Activated CD4-positive, alpha-beta T cell treated with anti-CD3 and anti-CD28 coated beads, Interleukin-2, amount 50 U/mL, for 16 hours (primary cell): ENCODE measurements around the gene NFE2L3.
"Not testable (repeated sequence)": the region's sequence is repeated elsewhere in the genome, so short reads cannot be mapped to it uniquely, and the experiment has no call there.

ENCODE experiments used
- DNase-seq: peaks from one replicate; pipeline ENCODE4 v3.0.0-alpha.2; 2020

The NFE2L3 gene

DNA sequence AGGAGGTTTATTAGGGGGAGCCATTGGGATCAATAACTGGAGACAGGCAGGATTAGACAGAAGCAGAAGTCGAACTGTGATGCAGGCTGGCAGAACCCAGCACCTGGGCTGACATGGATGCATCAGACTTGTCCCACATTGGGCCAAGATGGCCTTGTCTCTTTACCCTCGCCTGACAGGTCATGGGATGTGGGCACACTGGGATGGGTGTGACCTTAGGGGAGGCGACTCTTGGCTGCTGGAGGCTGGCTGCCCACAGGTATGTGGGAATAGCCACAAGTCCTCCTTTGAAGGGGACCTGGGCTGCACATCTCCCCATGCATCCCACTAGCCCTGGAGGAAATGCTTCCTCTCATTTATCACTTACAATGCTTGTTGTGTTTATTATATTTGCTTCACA is 17.3 kb downstream of the NFE2L3 start:
- DNase-seq: no peak

DNA sequence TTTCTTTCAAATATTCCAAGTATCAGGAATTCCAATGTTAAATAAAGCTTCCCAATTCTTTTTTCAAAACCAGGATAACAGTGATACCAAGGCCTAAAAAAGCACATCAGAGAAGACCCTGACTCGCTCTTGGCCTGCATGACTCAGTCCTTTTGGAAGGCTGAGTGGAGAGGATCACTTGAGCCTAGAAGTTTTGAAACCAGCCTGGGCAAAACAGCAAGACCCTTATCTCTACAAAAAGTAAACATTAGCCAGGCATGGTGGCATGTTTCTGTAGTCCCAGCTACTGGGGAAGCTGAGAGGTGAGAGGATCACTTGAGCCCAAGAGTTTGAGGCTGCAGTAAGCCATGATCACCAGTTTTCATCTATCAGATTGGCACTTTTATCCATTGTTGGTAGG is 18.7 kb downstream of the NFE2L3 start:
- no peak for DNase-seq

DNA sequence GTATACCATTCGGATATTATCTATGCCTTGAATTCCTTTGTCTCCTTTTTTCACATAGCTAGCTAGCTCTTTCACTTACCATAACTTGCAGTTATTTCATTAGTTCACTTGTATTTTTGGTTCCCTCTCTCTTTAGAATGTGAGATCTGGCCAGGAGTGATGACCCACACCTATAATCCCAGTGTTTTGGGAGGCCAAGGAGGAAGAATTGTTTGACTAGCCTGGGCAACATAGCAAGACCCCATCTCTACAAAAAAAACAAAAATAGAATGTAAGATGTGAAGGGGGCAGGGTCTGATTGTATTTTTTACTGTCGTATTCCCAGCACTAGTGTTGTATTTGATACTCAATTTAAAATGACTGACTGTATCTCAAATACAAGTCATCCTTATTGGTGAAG is 19.6 kb downstream of the NFE2L3 start:
- no peak for DNase-seq

DNA sequence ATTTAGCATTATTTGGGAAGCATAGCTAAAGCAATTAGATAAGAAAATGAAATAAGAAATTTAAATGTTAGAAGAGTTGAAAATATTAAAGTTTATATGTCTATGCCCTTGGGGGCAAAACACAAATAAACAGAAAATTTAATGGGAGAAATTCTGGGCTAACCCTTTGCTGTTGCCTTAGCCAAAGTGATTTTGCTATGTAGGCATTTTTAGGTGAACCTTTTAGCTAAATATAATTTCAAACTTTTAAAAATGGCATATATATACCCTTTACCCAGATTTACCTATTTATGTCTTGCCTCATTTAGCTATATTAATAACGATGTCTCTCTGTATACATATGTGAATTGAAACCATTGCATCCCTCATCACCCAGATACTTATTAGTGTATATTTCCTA is 20.1 kb downstream of the NFE2L3 start:
- DNase-seq: no peak

DNA sequence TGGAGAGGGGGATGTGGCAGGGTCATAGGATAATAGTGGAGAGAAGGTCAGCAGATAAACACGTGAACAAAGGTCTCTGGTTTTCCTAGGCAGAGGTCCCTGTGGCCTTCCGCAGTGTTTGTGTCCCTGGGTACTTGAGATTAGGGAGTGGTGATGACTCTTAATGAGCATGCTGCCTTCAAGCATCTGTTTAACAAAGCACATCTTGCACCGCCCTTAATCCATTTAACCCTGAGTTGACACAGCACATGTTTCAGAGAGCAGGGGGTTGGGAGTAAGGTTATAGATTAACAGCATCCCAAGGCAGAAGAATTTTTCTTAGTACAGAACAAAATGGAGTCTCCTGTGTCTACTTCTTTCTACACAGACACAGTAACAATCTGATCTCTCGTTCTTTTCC is 23.9 kb downstream of the NFE2L3 start:
- not testable (repeated sequence) for DNase-seq

DNA sequence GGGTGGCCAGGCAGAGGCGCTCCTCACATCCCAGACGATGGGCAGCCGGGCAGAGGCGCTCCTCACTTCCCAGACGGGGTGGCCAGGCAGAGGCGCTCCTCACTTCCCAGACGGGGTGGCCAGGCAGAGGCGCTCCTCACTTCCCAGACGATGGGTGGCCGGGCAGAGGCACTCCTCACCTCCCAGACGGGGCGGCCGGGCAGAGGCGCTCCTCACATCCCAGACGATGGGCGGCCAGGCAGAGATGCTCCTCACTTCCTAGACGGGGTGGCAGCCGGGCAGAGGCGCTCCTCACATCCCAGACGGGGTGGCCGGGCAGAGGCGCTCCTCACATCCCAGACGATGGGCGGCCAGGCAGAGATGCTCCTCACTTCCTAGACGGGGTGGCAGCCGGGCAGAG is 24.7 kb downstream of the NFE2L3 start:
- DNase-seq: not testable (repeated sequence)

- DNase-seq: not testable (repeated sequence)
These were observed 25.3 kb downstream of the NFE2L3 start for GRCh38 chr7:26177269-26177668.

- no peak for DNase-seq
These were observed 26.4 kb downstream of the NFE2L3 start for GRCh38 chr7:26178272-26178960.

DNA sequence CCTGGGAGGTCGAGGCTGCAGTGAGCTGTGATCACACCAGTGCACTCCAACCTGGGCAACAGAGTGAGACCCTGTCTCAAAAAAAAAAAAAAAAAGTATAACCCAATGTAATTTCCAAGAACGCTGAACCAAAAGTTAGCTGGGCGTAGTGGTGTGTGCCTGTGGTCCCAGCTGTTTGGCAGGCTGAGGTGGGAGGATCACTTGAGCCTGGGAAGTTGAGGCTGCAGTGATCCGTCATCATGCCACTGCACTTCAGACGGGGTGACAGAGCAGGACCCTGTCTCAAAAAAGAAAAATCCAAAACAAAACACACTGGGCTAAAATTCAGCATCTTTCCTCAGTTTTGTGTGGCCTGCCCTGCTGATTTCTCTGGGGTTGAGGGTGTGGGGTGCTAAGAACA is 27.4 kb downstream of the NFE2L3 start:
- no peak for DNase-seq

GRCh38 chr7:26179826-26180497 is 28.0 kb downstream of the NFE2L3 start:
- DNase-seq: no peak

GRCh38 chr7:26180792-26181198 is 28.8 kb downstream of the NFE2L3 start:
- DNase-seq: no peak

DNA sequence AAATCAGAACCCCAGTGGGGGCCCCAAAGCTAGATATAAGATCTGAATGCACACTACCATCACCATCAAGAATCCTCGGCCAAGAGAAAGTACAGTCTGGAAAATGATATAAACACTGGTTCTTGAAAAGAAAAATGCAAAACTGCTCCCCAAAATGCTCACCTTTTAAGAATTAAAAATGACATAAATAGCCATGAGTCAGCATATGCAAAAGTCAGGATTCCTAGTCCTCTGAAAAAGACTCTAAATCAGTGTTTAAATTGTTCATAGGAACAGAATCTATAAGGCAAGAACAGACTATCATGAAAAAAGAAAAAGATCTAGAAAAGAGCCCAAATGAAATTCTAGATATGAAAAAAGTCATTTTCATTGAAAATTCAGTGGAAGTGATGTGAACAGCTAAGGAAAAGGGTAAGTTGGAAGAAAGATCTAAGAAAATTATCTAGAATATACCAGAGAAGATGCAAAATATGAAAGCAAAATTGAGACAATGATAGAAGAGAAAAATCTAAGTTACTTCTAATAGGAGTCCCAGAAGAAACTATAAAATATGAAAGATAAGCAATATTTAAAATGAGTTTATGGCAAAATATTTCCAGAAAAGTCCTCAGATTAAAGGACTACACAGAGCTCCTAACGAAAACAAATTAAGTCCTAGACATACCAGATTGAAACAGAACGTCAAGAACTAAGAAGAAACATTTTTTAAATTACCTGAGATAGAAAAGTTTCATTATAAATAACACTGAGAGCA is 29.7 kb downstream of the NFE2L3 start:
- DNase-seq: no peak

DNA sequence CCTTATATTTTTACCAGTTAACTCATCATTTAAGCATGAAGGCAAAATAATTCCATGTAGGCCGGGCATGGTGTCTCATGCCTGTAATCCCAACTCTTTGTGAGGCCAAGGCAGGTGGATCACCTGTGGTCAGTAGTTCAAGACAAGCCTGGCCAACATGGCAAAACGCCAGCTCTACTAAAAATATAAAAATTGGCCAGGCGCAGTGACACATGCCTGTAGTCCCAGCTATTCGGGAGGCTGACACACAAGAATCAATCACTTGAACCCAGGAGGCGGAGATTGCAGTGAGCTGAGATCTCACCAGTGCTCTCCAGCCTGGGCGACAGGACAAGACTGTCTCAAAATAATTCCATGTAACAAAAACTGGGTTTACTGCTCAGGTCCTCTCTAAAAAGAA is 30.3 kb downstream of the NFE2L3 start:
- DNase-seq: no peak

GRCh38 chr7:26182706-26183105 is 30.7 kb downstream of the NFE2L3 start:
- no peak for DNase-seq

GRCh38 chr7:26183545-26184280 is 31.7 kb downstream of the NFE2L3 start:
- DNase-seq: no peak

GRCh38 chr7:26184281-26185101 is 32.5 kb downstream of the NFE2L3 start:
- DNase-seq: not testable (repeated sequence)

DNA sequence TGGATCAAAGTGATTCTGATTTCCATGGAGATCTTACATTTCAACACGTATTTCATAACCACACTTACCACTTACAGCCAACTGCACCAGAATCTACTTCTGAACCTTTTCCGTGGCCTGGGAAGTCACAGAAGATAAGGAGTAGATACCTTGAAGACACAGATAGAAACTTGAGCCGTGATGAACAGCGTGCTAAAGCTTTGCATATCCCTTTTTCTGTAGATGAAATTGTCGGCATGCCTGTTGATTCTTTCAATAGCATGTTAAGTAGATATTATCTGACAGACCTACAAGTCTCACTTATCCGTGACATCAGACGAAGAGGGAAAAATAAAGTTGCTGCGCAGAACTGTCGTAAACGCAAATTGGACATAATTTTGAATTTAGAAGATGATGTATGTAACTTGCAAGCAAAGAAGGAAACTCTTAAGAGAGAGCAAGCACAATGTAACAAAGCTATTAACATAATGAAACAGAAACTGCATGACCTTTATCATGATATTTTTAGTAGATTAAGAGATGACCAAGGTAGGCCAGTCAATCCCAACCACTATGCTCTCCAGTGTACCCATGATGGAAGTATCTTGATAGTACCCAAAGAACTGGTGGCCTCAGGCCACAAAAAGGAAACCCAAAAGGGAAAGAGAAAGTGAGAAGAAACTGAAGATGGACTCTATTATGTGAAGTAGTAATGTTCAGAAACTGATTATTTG is 33.3 kb downstream of the NFE2L3 start:
- no peak for DNase-seq

GRCh38 chr7:26185844-26186180 is 33.8 kb downstream of the NFE2L3 start:
- DNase-seq: no peak

DNA sequence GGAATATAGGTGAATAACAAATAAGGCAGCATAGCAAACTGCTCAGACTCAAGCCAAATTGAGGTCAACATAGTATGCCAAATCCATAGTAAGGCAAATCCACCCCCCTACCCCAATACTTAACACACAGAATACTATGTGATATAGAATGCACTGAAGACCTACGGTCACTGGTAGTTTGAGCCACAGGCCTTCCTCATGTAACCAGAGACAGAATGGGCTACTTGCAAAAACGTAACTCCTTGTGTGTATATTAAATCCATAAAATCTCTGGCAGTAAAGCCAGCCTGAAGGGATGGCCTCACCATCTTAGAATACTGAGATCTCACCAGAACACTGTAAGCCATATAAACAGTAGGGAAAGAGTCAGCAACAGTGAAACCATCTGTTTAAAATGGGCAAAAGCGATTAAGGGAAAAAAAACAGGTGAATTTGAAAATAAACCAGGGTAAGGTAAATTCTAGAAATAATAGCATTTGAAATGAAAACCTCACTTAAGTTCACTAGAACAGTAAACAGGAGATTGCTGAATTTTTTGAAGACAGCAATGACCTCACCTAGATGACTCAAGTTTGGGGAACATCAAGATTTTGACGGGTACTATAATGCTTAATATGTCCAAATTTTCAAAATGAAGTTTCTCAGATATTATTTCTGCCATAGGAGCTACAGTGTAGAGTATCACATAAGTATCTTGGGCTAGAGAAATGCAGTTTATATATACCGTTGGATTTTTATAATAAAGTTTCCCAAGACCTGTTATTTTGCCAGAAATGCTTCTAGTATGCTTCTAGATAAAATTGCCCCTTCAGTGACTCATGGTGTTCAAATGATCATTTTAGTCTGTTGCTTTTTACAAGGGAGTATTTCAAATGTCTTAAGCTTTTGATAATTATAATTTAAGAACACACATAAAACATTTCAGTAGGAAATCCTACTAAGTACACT is 34.6 kb downstream of the NFE2L3 start:
- no peak for DNase-seq

DNA sequence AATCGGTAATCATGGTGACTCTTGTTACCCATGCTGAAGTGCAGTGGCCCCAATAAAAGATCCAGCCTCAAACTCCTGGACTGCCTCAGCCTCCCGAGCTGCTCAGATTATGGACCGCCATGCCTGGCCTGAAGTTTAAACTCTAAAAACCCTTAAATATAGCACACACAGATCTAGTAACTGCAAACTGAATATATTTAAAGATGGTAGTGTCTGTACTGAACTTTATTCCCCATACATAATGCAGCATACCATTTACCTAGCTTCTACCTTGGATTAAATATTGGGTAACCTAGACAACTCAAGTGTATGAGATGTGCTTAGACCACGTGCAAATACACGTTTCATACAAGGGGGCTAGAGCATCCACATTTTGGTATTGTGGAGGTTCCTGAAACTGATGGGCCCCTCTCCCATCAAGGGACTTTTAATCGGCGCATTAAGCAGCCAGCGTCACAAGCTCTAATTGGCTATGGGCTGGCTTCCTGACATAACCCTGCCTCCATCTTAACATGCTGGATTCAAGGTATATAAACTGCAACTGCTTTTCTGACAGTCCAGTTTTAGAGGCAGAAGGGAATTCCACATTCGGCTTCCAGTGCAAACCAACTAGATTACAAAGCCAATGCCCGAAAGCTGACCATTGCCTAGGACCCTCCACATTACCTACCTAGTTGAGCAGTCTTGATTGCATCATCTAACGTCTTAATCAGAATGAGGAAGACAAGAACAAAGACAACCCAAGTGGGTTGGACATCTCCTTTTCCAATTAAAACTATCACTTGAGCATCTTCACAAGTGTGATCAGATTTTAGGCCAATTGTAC is 35.6 kb downstream of the NFE2L3 start:
- DNase-seq: no peak
